Inferior parietal cortex (tissue), 1 donor: Measurements from ENCODE around the gene NAP1L1.
"Not testable (repeated sequence)": the region's sequence is repeated elsewhere in the genome, so short reads cannot be mapped to it uniquely, and the experiment has no call there.

ENCODE experiments used
- DNase-seq: peaks from one replicate; pipeline ENCODE4 v3.0.0-alpha.2; 2016; ENCODE audit errors: extremely low spot score

NAP1L1 gene

GRCh38 chr12:75990189-75990912, 94.1 kb downstream of the NAP1L1 start:
- no peak for DNase-seq

GRCh38 chr12:75987709-75988108, 96.8 kb downstream of the NAP1L1 start:
- DNase-seq = not testable (repeated sequence)
